ENCODE data around the gene CTBP2.

Gene CTBP2

GRCh38 chr10:125144693-125145623 is 15.4 kb downstream of the CTBP2 start:
- no peak for DNase-seq (ENCODE audit: low read depth in 2 of 2)

- DNase-seq (ENCODE audit: low read depth in 2 of 2): no peak
These were observed 16.2 kb downstream of the CTBP2 start for GRCh38 chr10:125144206-125144605.

GRCh38 chr10:125142946-125143345 is 17.4 kb downstream of the CTBP2 start:
- DNase-seq (ENCODE audit: low read depth in 2 of 2): no peak

GRCh38 chr10:125141860-125142484 is 18.4 kb downstream of the CTBP2 start:
- no peak for DNase-seq (ENCODE audit: low read depth in 2 of 2)

- DNase-seq (ENCODE audit: low read depth in 2 of 2): no peak
These were observed 19.1 kb downstream of the CTBP2 start for GRCh38 chr10:125141150-125141859.

- DNase-seq (ENCODE audit: low read depth in 2 of 2): no peak
These were observed 20.2 kb downstream of the CTBP2 start for GRCh38 chr10:125140151-125140550.

- no peak for DNase-seq (ENCODE audit: low read depth in 2 of 2)
These were observed 22.5 kb downstream of the CTBP2 start for GRCh38 chr10:125137601-125138438.

- DNase-seq (ENCODE audit: low read depth in 2 of 2): no peak
These were observed 24.3 kb downstream of the CTBP2 start for GRCh38 chr10:125136087-125136486.

- no peak for DNase-seq (ENCODE audit: low read depth in 2 of 2)
These were observed 24.7 kb downstream of the CTBP2 start for GRCh38 chr10:125135771-125136035.

GRCh38 chr10:125134916-125135770 is 25.2 kb downstream of the CTBP2 start:
- no peak for DNase-seq (ENCODE audit: low read depth in 2 of 2)

- no peak for DNase-seq (ENCODE audit: low read depth in 2 of 2)
These were observed 25.9 kb downstream of the CTBP2 start for GRCh38 chr10:125134483-125134848.

- no peak for DNase-seq (ENCODE audit: low read depth in 2 of 2)
These were observed 26.5 kb downstream of the CTBP2 start for GRCh38 chr10:125133696-125134482.

- no peak for DNase-seq (ENCODE audit: low read depth in 2 of 2)
These were observed 28.0 kb downstream of the CTBP2 start for GRCh38 chr10:125132344-125132743.

- DNase-seq (ENCODE audit: low read depth in 2 of 2): no peak
These were observed 29.4 kb downstream of the CTBP2 start for GRCh38 chr10:125130916-125131315.

GRCh38 chr10:125130260-125130659 is 30.1 kb downstream of the CTBP2 start:
- DNase-seq (ENCODE audit: low read depth in 2 of 2): no peak

- no peak for DNase-seq (ENCODE audit: low read depth in 2 of 2)
These were observed 31.3 kb downstream of the CTBP2 start for GRCh38 chr10:125129076-125129458.

GRCh38 chr10:125128397-125129075 is 31.8 kb downstream of the CTBP2 start:
- DNase-seq (ENCODE audit: low read depth in 2 of 2): no peak

GRCh38 chr10:125127986-125128385 is 32.4 kb downstream of the CTBP2 start:
- no peak for DNase-seq (ENCODE audit: low read depth in 2 of 2)

GRCh38 chr10:125127110-125127509 is 33.3 kb downstream of the CTBP2 start:
- DNase-seq (ENCODE audit: low read depth in 2 of 2): no peak

All from fibroblast of skin of left biceps (primary cell).